Activated CD4-positive, alpha-beta T cell treated with anti-CD3 and anti-CD28 coated beads, Interleukin-2, amount 50 U/mL, for 24 hours (primary cell): ENCODE measurements around the gene FKBP1A.
"Not testable (repeated sequence)": the region's sequence is repeated elsewhere in the genome, so short reads cannot be mapped to it uniquely, and the experiment has no call there.

Experiments used
- DNase-seq, 2 donors: peaks; one replicate each; pipeline ENCODE4 v3.0.0-alpha.2; 2020; ENCODE audit warnings: low read depth in 1 of 2, low spot score in 1 of 2

Gene FKBP1A

DNA sequence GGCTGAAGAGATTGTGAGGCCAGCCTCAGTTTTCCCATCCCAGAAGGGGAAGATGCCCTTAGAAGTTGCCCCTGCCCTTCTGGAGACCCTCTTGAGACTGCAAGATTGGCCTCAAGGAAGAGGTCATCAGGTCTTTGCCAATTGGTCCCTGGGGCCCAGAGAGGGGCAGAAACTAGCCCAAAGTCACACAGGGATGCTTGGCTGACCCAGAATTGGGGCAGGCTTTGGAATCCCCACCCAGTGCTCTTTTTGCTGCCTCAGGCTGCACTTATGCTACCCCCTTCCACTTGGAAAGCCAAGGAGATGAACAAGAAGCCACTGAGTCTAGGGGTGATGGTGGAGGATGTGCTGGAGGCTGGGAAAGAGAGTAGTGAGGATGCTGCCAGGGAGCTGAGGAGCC lies 24.9 kb upstream of the FKBP1A start:
- no peak for DNase-seq

DNA sequence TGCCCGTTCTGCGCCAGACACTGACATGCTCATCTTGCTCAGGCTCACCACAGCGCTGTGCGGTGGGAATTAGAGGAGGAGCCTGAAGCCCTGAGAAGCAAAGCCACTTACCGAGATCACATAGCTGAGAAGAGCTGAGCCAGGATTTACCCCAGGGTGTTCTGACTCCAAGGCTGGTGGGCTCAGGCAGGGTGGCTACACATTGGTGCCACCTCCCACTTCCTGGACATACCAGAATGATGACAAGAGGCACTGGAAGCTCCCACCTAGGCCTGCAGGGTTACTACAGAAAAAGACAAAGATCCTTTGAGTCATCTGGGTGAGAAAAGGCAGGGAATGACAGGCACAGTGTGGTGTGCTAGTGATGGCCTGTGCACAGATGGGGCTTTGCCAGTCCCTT lies 24.4 kb upstream of the FKBP1A start:
- no peak for DNase-seq

DNA sequence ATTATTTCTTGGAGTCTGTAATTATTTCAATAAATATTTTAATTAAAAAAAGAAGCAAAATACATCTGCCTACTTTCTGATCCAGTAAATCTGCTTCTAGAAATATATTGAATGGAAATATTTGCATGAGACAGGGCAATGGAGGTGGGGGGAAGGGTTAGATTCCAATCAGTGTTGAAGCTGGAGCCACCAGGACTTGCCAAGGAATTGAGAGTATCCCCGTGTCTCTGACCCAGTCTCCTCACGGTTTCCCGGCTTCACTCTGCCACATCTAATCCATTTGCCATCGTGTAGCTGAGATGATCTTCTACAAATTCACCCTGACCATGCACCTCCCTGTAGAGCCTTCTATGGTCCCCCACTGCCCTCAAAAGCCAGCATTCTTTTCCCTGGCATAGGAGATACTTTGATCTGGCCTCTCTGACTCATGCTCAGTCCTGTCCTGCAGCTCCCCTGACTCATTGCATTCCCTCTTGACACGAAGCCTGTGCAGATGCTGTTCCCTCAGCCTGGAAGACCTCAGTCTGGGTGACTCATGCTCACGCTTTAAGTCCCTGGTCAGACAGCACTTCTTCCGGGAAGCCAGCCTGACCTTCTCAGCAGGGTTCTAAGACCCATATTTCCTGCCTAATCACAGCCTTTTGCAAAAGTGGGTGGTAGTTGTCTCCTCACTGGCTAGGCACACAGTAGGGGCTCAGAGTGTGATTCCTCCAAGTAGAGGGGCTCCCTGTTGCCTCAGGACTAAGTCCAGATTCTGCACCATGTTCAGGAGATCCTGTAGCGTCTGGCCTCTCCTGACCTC lies 23.0 kb upstream of the FKBP1A start:
- DNase-seq = no peak

DNA sequence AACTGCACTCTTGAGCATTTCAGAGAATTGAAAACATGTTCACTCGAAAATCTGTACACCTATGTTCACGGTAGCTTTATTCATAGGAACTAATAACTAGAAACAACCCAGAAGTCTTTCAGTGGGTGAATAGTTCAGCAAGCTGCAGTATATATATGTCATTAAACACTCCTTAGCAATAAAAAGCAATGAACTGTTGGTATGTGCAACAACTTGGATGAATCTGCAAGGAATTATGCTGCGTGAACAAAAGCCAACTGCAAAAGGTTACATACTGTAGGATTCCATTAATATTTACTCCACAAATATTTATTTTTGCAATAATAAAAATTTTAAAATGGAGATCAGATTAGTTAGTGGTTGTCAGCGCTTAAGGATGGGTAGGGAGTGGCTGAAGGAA lies 22.1 kb upstream of the FKBP1A start:
- DNase-seq = no peak

DNA sequence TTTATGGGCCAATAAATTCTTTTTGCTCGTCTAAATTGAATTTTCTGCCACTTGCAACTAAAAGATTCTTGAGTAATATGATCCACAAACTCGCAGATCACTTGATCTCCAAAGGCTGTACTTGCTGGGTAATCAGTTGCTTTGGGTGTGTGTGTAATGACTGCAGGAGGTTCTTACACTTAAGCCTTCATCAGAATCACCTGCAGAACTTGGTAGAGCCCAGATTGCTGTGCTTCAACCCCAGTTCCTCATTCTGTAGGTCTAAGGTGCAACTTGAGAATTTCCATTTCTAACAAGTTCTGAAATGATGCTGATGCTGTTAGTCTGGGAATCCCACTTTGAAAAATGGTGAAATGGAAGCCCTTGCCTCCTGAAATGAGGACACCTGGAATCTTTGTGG lies 12.9 kb upstream of the FKBP1A start:
- no peak for DNase-seq

DNA sequence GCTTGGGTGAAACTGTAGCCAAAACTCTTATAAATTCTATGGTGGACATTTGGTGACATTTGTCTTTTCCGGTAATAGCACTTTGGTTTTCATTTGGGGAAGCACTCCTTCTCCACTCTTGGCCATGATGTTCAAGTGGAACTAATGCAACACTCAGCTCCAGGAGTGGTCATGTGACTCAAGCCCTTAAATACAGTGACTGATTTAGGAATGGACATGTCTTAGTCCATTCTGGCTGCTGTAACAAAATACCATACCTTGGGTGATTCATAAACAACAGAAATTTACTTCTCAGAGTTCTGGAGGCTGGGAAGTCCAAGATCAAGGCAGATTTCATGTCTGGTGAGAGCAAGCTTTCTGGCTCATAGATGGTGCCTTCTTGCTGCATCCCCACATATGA lies 10.8 kb upstream of the FKBP1A start:
- no peak for DNase-seq

DNA sequence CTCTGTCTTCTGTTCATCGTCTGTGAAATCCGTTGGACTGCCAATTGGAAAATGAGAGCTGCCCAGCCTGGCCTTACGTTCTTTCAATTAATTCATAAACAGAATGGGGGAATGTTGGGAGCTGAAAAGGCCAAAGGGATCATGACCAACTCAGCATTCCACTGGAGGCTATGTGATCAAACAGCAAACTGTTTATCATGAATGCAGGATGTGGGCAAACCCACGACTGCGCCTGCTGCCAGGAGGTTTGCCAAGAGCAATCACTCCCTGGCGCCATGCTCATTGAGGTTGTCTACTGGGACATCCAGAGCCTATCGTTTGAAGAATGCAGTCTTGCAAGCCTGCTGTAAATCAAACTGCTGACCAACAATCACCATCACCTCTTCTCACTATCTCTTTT lies 9.3 kb upstream of the FKBP1A start:
- DNase-seq = no peak

DNA sequence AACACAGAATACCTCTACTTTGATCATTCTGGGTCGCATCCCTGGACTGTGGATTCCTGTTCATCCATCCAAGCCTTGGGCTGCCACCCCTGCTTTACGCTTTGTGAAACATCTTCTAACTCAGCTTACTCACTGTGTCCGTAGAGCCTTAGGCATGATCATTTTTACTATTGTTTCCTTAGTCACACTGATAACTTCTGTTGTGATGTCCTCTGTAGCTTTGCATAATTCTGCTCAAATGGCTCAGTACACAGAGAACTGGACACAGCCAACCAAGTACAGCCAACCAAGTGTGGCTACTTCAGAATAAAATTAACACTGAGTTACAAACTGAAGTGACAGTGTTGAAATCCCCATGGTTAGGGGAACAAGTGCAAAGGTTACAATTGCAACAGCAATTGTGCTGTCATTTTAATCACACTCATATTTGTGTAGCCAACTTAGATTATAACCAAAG lies 8.6 kb upstream of the FKBP1A start:
- no peak for DNase-seq

DNA sequence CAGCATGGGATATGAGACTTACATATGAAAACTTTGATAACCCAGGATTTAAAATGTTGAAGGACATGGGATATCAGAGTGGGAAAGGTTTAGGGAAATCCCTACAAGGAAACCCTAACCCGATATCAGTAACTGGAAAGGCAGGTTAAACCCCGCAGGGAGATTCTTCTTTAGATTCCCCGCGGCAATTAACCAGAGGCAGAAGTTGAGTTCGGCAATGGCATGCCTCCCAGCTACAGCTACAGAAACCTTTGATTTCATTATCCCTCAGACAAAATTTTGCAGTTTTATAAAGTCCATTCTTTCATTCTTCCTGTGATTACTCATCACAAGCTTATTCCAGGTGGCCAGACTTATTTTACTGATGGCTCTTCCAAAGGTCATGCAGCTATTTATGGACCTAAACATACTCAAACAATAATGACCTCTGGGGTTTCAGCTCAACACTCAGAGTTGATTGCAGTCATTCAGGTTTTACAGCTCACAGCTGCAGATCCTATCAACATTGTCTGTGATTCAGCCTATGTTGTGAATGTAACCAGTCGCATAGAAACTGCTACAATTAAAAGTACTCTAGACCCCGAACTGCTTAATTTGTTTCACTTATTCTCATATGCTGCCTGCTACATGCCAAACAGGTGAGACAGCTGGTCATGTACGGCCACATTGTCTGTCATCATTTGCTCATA lies 7.0 kb upstream of the FKBP1A start:
- not testable (repeated sequence) for DNase-seq

DNA sequence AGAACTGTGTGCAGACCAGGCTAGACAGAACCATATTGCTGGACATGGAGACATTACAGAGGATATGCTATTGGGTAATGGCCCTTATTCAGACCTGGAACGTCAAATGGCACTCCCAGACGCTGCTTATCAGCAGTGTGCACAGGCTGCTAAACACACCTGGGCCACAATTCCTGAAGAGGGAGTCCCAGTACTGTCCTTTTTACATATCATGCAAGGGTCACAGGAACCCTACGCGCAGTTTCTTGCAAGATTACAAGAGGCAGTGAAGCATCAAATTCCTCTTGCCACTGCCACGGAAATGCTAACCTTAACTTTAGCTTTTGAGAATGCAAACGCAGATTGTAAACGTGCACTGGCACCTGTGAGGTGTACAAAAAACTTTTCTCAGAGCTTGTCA lies 5.3 kb upstream of the FKBP1A start:
- DNase-seq = not testable (repeated sequence)

DNA sequence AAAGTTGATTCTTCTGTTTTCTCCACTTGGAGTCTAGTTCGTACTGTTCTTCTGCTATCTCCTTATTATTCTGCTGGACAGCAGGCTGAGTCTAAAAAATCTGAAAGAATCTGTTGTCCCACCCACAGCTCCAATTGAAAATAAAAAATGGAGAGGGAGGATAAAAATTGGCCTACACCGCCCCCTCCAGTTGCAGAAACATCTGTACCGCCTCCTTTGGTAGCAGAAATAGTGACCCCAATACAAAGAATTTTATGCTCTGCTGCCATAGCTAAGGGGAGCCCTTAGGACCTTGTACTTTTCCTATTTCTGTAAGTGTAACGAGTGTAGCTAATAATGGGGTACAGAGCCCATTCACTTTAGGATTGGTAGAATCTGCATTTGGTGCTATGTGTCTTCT lies 4.9 kb upstream of the FKBP1A start:
- no peak for DNase-seq

DNA sequence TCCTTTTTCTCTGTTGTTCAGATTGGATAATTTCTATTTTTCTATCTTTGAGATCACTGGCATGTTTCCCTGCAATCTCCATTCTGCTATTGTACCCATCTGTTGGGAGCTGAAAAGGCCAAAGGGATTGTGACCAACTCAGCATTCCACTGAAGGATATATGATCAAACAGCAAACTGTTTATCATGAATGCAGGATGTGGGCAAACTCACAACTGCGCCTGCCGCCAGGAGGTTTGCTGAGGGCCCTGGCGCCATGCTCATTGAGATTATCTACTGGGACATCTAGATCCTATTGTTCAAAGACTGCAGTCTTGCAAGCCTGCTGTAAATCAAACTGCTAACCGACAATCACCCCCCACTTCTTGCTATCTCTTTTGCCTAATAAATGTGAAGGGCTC lies 3.8 kb upstream of the FKBP1A start:
- DNase-seq = no peak

DNA sequence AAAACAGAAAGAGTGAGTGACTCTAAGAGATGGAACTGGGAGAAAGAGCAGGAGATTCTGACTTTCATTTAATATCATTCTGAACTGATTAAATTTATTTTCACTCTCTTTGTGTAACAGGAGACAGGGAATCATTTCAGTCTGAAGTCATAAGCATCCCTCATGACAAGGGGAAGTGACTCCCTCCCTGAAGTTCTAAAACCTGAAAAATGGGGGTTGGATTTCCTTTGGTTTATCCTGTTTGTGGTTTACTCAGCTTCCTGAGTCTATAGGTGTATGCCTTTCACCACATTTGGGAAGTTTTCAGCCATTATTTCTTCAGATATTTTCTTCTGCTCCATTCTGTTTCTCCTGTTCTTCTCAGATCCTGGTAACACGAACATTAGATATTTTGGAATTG lies 3.4 kb upstream of the FKBP1A start:
- no peak for DNase-seq

DNA sequence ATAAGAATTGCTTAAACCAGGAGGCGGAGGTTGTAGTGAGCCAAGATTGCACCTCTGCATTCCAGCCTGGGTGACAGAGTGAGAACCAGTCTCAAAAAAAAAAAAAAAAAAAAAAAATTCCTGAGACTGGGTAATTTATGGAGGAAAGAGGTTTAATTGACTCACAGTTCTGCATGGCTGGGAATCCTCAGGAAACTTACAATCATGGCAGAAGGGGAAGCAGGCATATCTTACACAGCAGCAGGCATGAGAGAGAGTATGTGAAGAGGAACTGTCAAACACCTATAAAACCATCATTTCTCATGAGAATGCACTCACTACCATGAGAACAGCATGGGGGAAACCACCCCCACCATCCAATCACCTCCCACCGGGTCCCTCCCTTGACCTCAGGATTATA lies 1.8 kb upstream of the FKBP1A start:
- no peak for DNase-seq

DNA sequence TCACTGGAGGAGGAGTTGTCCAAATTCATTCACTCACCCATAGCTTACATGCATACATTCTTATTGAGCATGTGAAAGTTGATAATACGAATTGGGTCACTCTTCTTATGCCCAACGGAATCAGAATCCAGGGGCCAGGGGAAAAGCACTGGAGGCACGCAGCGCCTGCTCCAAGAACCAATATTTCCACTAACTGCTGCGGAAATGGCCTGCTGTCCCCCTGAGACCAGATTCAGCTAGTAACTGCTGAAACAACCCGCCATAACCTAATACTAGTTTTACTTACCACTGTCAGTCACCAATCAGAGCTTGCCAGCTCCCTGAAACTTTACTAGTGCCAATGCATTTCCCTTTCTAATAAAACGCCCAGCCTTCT lies 641 bp upstream of the FKBP1A start:
- DNase-seq = no peak

DNA sequence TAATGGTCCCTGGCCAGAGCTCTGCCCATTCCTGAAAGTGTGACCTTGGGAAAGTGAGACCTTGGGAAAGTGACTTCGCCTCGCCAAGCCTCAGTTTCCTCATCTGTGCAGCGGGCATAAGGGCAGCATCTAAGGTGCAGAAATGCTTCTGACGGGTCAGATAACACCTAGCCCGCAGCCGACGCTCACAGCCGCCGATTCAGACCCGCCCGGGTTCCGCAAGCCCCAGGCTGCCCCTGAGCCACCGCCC lies 486 bp downstream of the FKBP1A start:
- DNase-seq = no peak

DNA sequence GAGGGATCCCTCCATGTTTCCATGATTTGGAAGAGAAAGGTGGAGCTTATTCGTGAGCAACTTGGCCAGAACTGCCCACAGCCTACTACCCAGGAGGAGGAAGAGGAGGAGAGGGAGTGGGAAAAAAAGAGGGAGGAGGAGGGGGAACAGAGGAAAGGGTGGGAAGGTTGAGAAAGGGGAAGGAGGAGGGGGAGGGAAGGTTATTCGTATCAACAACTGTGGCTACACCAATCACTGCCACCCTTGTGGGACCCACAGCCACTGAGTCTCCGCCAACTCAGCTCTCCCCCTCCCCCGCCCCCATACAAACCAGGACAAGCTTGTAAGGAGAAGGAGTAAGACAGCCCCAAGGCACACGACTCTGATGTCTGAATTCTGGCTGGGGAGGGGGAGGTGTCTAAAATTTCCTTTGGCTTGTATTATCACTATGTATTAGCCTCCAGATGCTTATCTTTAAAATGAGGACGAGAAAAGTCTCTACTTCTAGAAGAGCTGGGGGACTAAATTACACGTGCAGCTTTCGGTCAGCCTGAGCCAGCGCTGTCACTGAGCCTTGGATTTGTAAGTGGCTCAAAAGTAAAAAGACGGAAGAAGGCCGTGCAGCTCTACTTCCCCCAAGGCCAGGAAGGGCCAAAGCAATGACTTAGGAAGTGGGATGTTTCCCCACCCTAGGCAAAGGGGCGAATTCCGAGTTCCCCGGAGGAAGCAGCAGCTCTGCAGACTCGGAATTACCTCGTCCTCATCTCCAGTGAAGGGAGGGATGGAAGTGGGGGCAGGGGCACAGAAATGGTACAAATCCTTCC lies 1.0 kb downstream of the FKBP1A start:
- DNase-seq = no peak

DNA sequence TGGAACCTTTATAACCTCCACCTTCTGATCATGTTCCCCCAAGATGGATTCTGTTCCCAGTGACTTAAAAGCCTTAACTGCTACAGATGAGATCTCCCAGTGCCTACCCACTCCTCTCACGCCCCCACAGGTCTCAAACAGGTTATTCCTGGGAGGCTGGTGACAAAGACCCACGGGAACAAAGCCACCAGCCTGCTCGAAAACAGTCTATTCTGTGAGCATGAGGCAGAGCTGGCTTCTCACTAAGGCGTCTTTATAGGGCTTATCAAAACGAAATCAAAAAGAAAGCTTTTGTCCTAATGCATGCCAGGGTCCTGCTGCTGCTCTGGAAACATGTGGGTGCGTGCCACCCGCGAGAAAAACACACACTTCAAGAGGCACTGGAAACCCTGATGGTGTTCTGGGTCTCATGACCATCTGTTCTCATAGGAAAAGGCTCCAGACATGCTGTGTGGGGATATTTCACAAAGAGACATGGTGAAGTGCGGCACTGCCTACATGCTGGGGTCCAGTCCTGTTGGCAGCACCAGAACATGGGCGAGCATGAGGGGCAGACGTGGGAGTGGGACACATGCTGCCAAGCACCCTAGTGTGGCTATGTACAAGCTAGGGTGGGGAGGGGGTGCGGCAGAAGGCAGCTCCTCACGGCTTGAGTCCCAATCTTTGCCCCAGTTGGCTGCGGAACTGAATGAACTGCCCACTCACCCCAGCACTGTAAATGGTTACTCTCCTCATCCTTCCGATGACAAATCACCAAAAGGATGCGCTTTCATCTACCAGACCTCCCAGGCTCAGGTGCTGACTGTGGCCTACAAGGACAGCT lies 2.1 kb downstream of the FKBP1A start:
- no peak for DNase-seq

DNA sequence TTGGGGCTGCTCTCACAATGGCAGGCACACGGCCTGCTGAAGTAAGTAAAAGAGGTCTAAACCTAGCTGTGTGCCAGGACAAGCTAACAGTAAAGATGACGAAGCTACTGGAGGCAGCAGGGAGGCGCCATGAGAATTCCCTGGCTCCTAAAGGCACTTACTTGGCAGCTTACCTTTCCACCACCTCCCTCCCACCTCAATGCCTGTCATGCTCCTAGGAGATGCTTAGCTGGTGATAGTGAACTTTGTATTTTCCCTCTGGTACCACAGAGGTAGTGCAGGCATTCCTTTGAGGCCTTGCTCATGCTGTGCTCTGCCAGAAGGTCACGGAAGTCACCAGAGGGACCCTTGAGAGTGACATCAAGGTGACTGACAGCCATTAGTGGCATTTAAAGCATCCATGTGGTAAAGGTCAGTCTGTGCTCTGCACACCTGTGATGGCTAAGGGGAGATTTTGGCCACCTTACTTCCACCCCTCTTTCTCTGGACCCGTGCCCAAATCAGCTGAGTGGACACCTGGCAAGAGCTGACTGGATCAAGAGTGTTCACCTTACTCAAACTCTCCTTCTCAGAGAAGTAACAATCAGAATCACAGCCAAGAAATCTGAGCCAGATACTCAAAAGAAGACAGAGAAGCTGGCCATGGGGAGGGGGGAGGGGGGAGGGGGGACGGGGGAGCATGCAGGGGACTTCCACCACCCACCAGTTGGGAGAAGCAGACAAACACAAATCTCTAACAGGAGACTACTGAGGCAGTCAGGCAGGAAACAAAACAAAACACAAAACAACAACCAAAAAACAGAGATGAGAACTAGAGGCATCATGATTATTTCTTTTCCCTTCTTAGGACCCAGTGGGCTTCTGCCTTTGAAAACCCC lies 2.9 kb downstream of the FKBP1A start:
- no peak for DNase-seq

DNA sequence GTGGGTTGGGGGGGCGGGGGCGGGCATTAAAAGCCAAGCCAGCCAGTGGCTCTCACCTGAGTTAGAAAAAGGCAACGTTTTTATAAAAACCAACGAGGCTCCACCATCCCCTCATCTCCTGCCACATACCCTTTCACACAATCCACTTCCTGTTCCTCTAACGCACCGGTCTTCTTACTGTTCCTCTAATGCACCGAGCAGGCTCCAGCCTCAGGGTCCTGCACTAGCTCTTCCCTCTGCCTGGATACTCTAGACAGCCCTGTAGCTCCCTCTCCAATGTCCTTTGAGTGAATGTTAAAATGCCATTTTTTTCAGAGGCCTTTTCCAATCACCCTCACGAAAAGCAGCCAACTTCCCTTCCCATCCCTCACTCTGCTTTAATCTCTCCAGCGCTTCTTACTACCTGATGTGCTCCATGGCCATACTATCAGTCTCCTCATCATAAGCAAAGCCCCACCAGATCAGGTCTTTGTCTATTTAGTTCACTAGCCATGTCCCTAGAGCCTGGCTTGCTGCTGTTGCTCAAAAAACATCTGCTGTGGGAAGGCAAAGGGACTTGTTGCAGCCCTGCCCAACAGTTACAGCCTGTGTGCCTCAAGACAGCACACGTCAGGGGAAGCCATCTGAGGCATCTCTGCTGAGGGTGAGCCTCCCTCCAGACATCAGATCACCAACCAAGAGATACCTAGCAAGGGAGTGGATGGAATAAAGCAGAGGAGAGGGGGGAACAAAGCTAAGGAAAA lies 3.9 kb downstream of the FKBP1A start:
- no peak for DNase-seq
